GM19463 (cell line): ENCODE results near the gene ZNF618.

Experiments used
- ATAC-seq: cut with Tn5 transposase; IDR thresholded peaks from one replicate; pipeline ENCODE4 v1.9.1; 2021; ENCODE audit warnings: mild to moderate bottlenecking, moderate library complexity; ENCODE audit not compliant: unreplicated experiment

Gene ZNF618

GRCh38 chr9:113882181-113882580, 6.1 kb downstream of the ZNF618 start:
- no peak for ATAC-seq

- ATAC-seq = no peak
Observed at GRCh38 chr9:113882636-113883164, 6.6 kb downstream of the ZNF618 start.

- ATAC-seq = no peak
Observed at GRCh38 chr9:113885183-113886025, 9.3 kb downstream of the ZNF618 start.

GRCh38 chr9:113886026-113886369, 9.9 kb downstream of the ZNF618 start:
- no peak for ATAC-seq

GRCh38 chr9:113886466-113886865, 10.4 kb downstream of the ZNF618 start:
- ATAC-seq = no peak

GRCh38 chr9:113886933-113887332, 10.8 kb downstream of the ZNF618 start:
- no peak for ATAC-seq

GRCh38 chr9:113887436-113887835, 11.3 kb downstream of the ZNF618 start:
- no peak for ATAC-seq

GRCh38 chr9:113888336-113888735, 12.2 kb downstream of the ZNF618 start:
- ATAC-seq = no peak

- ATAC-seq = no peak
Observed at GRCh38 chr9:113888976-113889375, 12.9 kb downstream of the ZNF618 start.

GRCh38 chr9:113890704-113891103, 14.6 kb downstream of the ZNF618 start:
- no peak for ATAC-seq

GRCh38 chr9:113892861-113893491, 16.9 kb downstream of the ZNF618 start:
- ATAC-seq = no peak

GRCh38 chr9:113894166-113894565, 18.1 kb downstream of the ZNF618 start:
- ATAC-seq = no peak

- no peak for ATAC-seq
Observed at GRCh38 chr9:113895526-113895925, 19.4 kb downstream of the ZNF618 start.

GRCh38 chr9:113896713-113897112, 20.6 kb downstream of the ZNF618 start:
- no peak for ATAC-seq

- no peak for ATAC-seq
Observed at GRCh38 chr9:113898151-113898550, 22.0 kb downstream of the ZNF618 start.

GRCh38 chr9:113898596-113898995, 22.5 kb downstream of the ZNF618 start:
- no peak for ATAC-seq

GRCh38 chr9:113899205-113899604, 23.1 kb downstream of the ZNF618 start:
- ATAC-seq = no peak

GRCh38 chr9:113901221-113901688, 25.1 kb downstream of the ZNF618 start:
- no peak for ATAC-seq

GRCh38 chr9:113903514-113904077, 27.5 kb downstream of the ZNF618 start:
- ATAC-seq = no peak

- no peak for ATAC-seq
Observed at GRCh38 chr9:113906411-113907110, 30.5 kb downstream of the ZNF618 start.

GRCh38 chr9:113907282-113907681, 31.2 kb downstream of the ZNF618 start:
- no peak for ATAC-seq
